GM19468 (cell line): ENCODE measurements around the gene TEF.

Source experiments
- ATAC-seq: cut with Tn5 transposase; IDR thresholded peaks from one replicate; pipeline ENCODE4 v1.9.1; 2021; ENCODE audit warnings: mild to moderate bottlenecking, moderate library complexity, moderate number of reproducible peaks; ENCODE audit not compliant: unreplicated experiment; ENCODE audit errors: extremely low read depth

TEF gene

GRCh38 chr22:41353862-41354575 lies 27.7 kb upstream of the TEF start:
- ATAC-seq, result no peak

- ATAC-seq, result no peak
These were observed 26.8 kb upstream of the TEF start for GRCh38 chr22:41354979-41355378.

GRCh38 chr22:41355895-41356294 lies 25.8 kb upstream of the TEF start:
- no peak for ATAC-seq

GRCh38 chr22:41356430-41357028 lies 25.2 kb upstream of the TEF start:
- ATAC-seq, result no peak

GRCh38 chr22:41357191-41357590 lies 24.6 kb upstream of the TEF start:
- ATAC-seq, result no peak

GRCh38 chr22:41358927-41359326 lies 22.8 kb upstream of the TEF start:
- no peak for ATAC-seq

- no peak for ATAC-seq
These were observed 22.4 kb upstream of the TEF start for GRCh38 chr22:41359376-41359775.

- ATAC-seq, result no peak
These were observed 21.6 kb upstream of the TEF start for GRCh38 chr22:41360126-41360525.

GRCh38 chr22:41361716-41362310 lies 19.9 kb upstream of the TEF start:
- no peak for ATAC-seq

GRCh38 chr22:41362615-41363014 lies 19.1 kb upstream of the TEF start:
- ATAC-seq, result no peak

GRCh38 chr22:41364233-41364632 lies 17.5 kb upstream of the TEF start:
- ATAC-seq, result no peak

- ATAC-seq, result no peak
These were observed 16.8 kb upstream of the TEF start for GRCh38 chr22:41364955-41365354.

GRCh38 chr22:41365425-41365824 lies 16.3 kb upstream of the TEF start:
- ATAC-seq, result no peak

- ATAC-seq, result no peak
These were observed 15.3 kb upstream of the TEF start for GRCh38 chr22:41366323-41367029.

- no peak for ATAC-seq
These were observed 14.6 kb upstream of the TEF start for GRCh38 chr22:41367039-41367679.

GRCh38 chr22:41367680-41368542 lies 13.8 kb upstream of the TEF start:
- ATAC-seq, result no peak

- no peak for ATAC-seq
These were observed 13.0 kb upstream of the TEF start for GRCh38 chr22:41368543-41369423.

- ATAC-seq, result no peak
These were observed 12.4 kb upstream of the TEF start for GRCh38 chr22:41369424-41369745.

- ATAC-seq, result no peak
These were observed 11.9 kb upstream of the TEF start for GRCh38 chr22:41369837-41370236.
